WERI-Rb-1 (cell line): ENCODE results near the gene MEI4.

Experiments used
- DNase-seq: peaks from one replicate; pipeline ENCODE4 v3.0.0-alpha.2; 2020
- H3K27ac ChIP-seq: fragments of 250-450 bp; sonication (Bioruptor Pico); 2 replicates; pipeline ENCODE4 v1.5.1; 2020; ENCODE audit warnings: mild to moderate bottlenecking, moderate library complexity
- H3K27me3 ChIP-seq: fragments of 250-450 bp; sonication (Bioruptor Pico); 2 replicates; pipeline ENCODE4 v1.5.1; 2021; ENCODE audit warnings: mild to moderate bottlenecking, low read depth, moderate library complexity; ENCODE audit not compliant: insufficient read depth, severe bottlenecking
- H3K36me3 ChIP-seq: fragments of 250-450 bp; sonication (Bioruptor Pico); 2 replicates; pipeline ENCODE4 v1.5.1; 2020; ENCODE audit warnings: mild to moderate bottlenecking, moderate library complexity
- H3K4me3 ChIP-seq: 2 replicates; pipeline ENCODE4 v1.5.1; 2011; ENCODE audit warnings: low read depth, mild to moderate bottlenecking, control low read depth, low read length
- H3K9me3 ChIP-seq: fragments of 250-450 bp; sonication (Bioruptor Pico); 2 replicates; pipeline ENCODE4 v1.5.1; 2021; ENCODE audit warnings: mild to moderate bottlenecking, moderate library complexity; ENCODE audit not compliant: severe bottlenecking
- TF ChIP-seq, protein P1 (sequence below): IDR thresholded peaks from 2 replicates; pipeline ENCODE4 v1.5.1; 2011; ENCODE audit warnings: low read depth, mild to moderate bottlenecking, control low read depth, inconsistent platforms, low read length

The MEI4 gene

DNA sequence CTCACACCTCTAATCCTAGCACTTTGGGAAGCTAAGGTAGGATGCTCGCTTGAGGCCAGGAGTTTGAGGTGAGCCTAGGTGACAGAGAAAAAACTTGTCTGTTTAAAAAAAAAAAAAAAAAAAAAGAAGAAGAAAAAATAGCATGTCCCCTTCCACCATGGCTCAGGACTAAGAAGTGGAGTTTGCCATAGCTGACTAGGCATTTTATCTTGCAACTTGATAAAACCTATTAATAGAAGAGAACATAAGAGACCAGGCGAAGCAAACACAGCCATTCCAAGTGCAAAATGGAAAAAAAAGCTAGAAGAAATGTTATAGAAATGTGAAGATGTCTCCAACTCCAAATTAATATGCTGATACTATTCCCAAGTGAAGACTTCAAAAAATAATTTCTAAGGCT, 277.5 kb downstream of the MEI4 start:
- H3K9me3 ChIP-seq, result no peaks in the 10 kb centered on the region
- no peak for DNase-seq
- H3K4me3 ChIP-seq, result no peak overlapping the region
- H3K36me3 ChIP-seq, result no peaks in the 10 kb centered on the region
- TF ChIP-seq, protein P1, sequence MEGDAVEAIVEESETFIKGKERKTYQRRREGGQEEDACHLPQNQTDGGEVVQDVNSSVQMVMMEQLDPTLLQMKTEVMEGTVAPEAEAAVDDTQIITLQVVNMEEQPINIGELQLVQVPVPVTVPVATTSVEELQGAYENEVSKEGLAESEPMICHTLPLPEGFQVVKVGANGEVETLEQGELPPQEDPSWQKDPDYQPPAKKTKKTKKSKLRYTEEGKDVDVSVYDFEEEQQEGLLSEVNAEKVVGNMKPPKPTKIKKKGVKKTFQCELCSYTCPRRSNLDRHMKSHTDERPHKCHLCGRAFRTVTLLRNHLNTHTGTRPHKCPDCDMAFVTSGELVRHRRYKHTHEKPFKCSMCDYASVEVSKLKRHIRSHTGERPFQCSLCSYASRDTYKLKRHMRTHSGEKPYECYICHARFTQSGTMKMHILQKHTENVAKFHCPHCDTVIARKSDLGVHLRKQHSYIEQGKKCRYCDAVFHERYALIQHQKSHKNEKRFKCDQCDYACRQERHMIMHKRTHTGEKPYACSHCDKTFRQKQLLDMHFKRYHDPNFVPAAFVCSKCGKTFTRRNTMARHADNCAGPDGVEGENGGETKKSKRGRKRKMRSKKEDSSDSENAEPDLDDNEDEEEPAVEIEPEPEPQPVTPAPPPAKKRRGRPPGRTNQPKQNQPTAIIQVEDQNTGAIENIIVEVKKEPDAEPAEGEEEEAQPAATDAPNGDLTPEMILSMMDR, result no peak
- H3K27me3 ChIP-seq, result no peaks in the 10 kb centered on the region
- no peak overlapping the region for H3K27ac ChIP-seq

DNA sequence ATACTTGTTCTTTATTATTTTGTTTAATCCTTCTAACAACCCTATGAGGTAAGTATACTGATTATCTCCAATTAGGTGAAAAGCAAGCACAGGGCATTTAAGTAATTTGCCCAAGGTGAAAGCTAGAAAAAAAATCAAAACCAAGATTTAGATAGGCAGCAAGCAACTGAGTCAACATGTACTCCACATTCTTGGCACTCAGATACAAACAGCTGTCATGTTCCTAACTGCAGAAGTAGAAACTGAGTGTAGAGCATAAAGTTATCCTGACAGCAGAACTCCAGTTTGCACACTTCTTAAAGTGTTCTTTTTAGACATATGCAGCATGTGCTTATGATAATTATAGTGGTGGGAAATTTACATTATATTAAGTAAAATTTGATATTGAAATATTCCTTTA, 278.1 kb downstream of the MEI4 start:
- no peaks in the 10 kb centered on the region for H3K9me3 ChIP-seq
- no peaks in the 10 kb centered on the region for H3K36me3 ChIP-seq
- no peak for DNase-seq
- TF ChIP-seq, protein P1, result no peak
- no peak overlapping the region for H3K4me3 ChIP-seq
- no peak overlapping the region for H3K27ac ChIP-seq
- H3K27me3 ChIP-seq, result no peaks in the 10 kb centered on the region

DNA sequence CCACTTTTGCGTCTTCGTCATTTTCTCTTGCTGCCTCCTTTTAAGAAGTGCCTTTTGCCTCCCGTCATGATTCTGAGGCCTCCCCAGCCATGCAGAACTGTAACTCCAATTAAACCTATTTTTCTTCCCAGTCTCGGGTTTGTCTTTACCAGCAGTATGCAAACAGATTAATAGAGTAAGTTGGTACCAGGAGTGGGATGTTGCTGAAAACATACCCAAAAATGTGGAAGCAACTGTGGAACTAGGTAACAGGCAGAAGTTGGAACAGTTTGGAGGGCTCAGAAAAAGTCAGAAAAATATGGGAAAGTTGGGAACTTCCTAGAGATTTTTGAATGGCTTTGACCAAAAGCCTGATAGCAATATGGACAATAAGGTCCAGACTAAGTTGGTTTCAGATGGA, 309.2 kb downstream of the MEI4 start:
- H3K27ac ChIP-seq, result no peak overlapping the region
- TF ChIP-seq, protein P1, result no peak
- peaks cover 3% of the 10 kb centered on the region for H3K9me3 ChIP-seq
- H3K4me3 ChIP-seq, result no peak overlapping the region
- no peaks in the 10 kb centered on the region for H3K36me3 ChIP-seq
- H3K27me3 ChIP-seq, result no peaks in the 10 kb centered on the region
- DNase-seq, result no peak

GRCh38 chr6:77965449-77965848, 312.6 kb downstream of the MEI4 start:
- Histone ChIP-seq H3K4me3 (no peak overlapping the region), H3K27ac (no peak overlapping the region), H3K36me3 (no peaks in the 10 kb centered on the region), H3K27me3 (no peaks in the 10 kb centered on the region), H3K9me3 (peaks cover 3% of the 10 kb centered on the region)
- TF ChIP-seq, protein P1, result no peak
- no peak for DNase-seq

DNA sequence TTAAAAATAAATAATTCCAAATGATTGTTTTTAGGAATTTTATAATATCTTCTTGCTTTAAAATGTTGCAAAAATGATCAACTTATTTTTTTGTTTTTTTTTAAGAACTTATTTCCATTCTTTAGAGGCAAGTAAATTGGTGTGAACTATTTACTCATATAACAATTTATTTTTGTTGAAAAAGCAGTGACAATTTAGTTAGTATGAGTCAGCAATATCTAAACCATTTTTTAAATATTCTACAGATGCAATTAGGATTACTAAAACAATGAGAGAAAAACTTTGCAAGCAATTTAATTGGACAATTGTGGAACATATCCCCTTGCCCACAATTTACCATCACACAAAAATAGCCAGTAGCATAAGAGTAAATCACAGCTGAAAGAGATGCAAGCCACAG, 319.5 kb downstream of the MEI4 start:
- H3K36me3 ChIP-seq, result no peaks in the 10 kb centered on the region
- no peaks in the 10 kb centered on the region for H3K9me3 ChIP-seq
- H3K4me3 ChIP-seq, result no peak overlapping the region
- no peaks in the 10 kb centered on the region for H3K27me3 ChIP-seq
- TF ChIP-seq, protein P1, result no peak
- H3K27ac ChIP-seq, result no peak overlapping the region
- no peak for DNase-seq
